Natural killer cell (primary cell): ENCODE data around the gene PLEKHA5. TPM values are rescaled to one million over a fixed set of nuclear protein-coding genes. Genes with fewer than 3 reads are reported as not detected.

Experiments used
- ATAC-seq, 3 donors: fragments of 150-1000 bp in 2 of 3; fragments of 200-7000 bp in 1 of 3; cut with Tn5 transposase; 1 replicate in 1 of 3; 2 replicates in 2 of 3; pipeline ENCODE4 v1.10.0; 2021; ENCODE audit warnings: mild to moderate bottlenecking in 2 of 3, moderate library complexity in 2 of 3
- DNase-seq, 2 donors: peaks; one replicate each; pipeline versions ENCODE4 v3.0.0 to v3.0.0-alpha.2; 2013 to 2021; ENCODE audit warnings: mixed read lengths in 1 of 2
- H3K27ac ChIP-seq: one replicate; pipeline ENCODE4 v1.5.1; 2013; ENCODE audit warnings: mild to moderate bottlenecking, low read length
- H3K27me3 ChIP-seq: one replicate; pipeline ENCODE4 v1.6.1; 2013; ENCODE audit warnings: low read length; ENCODE audit not compliant: control insufficient read depth, insufficient read depth
- H3K36me3 ChIP-seq: one replicate; pipeline ENCODE4 v1.6.1; 2013; ENCODE audit warnings: low read length; ENCODE audit not compliant: control insufficient read depth, insufficient read depth
- H3K4me1 ChIP-seq: one replicate; pipeline ENCODE4 v1.6.1; 2013; ENCODE audit warnings: low read length; ENCODE audit not compliant: control insufficient read depth, insufficient read depth
- H3K4me3 ChIP-seq: one replicate; pipeline ENCODE4 v1.5.1; 2013; ENCODE audit warnings: low read length
- H3K9me3 ChIP-seq: one replicate; pipeline ENCODE4 v1.6.1; 2013; ENCODE audit warnings: low read length; ENCODE audit not compliant: control insufficient read depth, insufficient read depth
- H3K27ac Mint-ChIP-seq, 2 donors: one replicate each; pipeline ENCODE4 v1.8.0; 2022; ENCODE audit warnings: mild to moderate bottlenecking in 2 of 2, mixed read lengths in 2 of 2, moderate library complexity in 1 of 2
- H3K27me3 Mint-ChIP-seq, 2 donors: one replicate each; pipeline ENCODE4 v1.8.0; 2022; ENCODE audit warnings: low read depth in 2 of 2, mixed read lengths in 2 of 2
- H3K36me3 Mint-ChIP-seq: one replicate; pipeline ENCODE4 v1.8.0; 2022; ENCODE audit warnings: mixed read lengths
- H3K4me1 Mint-ChIP-seq, 2 donors: one replicate each; pipeline ENCODE4 v1.8.0; 2022; ENCODE audit warnings: mixed read lengths in 2 of 2
- H3K4me3 Mint-ChIP-seq: one replicate; pipeline ENCODE4 v1.8.0; 2022; ENCODE audit warnings: mild to moderate bottlenecking, moderate library complexity, mixed read lengths
- H3K9me3 Mint-ChIP-seq, 2 donors: one replicate each; pipeline ENCODE4 v1.8.0; 2022; ENCODE audit warnings: mixed read lengths in 2 of 2
- WGBS: methylation state at CpG from one replicate; pipeline ENCODE4 v1.1.7; 2013; ENCODE audit warnings: missing lambda C conversion rate; ENCODE audit not compliant: insufficient coverage; 5-methylcytosine and 5-hydroxymethylcytosine counted together
- intact Hi-C: fragments of 100-400 bp; cut with micrococcal nuclease; formaldehyde crosslinking; loops from one replicate; pipeline ENCODE4 v1.14.2; 2022
- total RNA-seq, 4 donors: library from RNA; stranded (reverse); fragments of 120-200 nt in 1 of 4; gene quantifications; one replicate each; pipeline versions ENCODE4 v1.2.3 to v1.2.4, GENCODE V29; 2013 to 2022
- TF ChIP-seq, protein P1 (sequence below): fragments of 200-600 bp; IDR thresholded peaks from one replicate; pipeline ENCODE4 v1.8.0; 2022; ENCODE audit warnings: antibody characterized with exemption

The PLEKHA5 gene
- total RNA-seq, 3 donors from 2014 or later (not counting 1 experiment from before 2014, with no cell fraction given) = 5.2 to 12.1 (median 7.0) TPM

DNA sequence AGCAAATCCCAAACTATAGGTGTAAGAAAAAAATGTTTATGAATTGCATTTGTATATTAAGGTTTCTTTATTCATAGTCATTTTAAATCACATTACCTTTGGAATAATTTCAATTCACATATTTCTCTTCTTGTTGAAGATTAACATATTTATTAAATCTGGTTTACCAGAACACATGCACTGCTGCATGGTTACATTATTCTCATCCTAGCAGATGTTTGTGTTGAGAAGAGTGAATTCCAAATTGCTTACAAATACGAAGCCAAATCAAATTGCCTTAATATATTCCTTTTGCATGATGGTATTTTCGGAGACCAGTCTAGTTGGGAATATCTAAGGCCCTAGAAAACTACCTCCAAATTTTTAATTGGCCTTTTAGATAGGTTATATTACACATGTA lies 130.6 kb downstream of the PLEKHA5 start:
- Mint-ChIP-seq H3K9me3 (no peaks in the 10 kb centered on the region), H3K36me3 (no peaks in the 10 kb centered on the region)

DNA sequence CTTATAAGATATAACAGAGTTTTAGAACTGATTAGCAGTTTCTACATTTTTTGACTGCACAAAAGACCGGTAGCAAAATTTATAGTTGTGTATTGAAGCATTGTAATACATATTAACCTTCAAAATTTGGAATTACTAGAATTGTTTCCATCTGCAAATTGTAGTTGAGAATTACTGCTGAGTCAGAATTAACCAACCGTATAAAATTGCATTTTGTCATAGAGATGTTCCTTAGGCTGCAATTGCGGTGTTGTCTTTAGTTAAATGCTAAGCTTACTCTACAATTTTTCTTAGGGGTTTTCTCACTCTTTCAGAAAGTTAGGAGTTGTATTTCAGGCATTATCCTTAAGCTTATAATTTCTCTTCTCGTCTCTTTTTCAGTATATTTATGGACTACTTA lies 132.2 kb downstream of the PLEKHA5 start:
- Mint-ChIP-seq H3K27me3 (no peaks in the 10 kb centered on the region), H3K27ac (no peak overlapping the region), H3K4me1 (no peaks in the 10 kb centered on the region), H3K4me3 (no peak overlapping the region), H3K36me3 (no peaks in the 10 kb centered on the region), H3K9me3 (no peaks in the 10 kb centered on the region)
- Histone ChIP-seq H3K9me3 (no peaks in the 10 kb centered on the region), H3K36me3 (no peaks in the 10 kb centered on the region), H3K27ac (no peak overlapping the region), H3K27me3 (no peaks in the 10 kb centered on the region), H3K4me1 (no peaks in the 10 kb centered on the region), H3K4me3 (no peak overlapping the region)
- no peak for DNase-seq
- intact Hi-C loops = no loop called here
- TF ChIP-seq, protein P1, sequence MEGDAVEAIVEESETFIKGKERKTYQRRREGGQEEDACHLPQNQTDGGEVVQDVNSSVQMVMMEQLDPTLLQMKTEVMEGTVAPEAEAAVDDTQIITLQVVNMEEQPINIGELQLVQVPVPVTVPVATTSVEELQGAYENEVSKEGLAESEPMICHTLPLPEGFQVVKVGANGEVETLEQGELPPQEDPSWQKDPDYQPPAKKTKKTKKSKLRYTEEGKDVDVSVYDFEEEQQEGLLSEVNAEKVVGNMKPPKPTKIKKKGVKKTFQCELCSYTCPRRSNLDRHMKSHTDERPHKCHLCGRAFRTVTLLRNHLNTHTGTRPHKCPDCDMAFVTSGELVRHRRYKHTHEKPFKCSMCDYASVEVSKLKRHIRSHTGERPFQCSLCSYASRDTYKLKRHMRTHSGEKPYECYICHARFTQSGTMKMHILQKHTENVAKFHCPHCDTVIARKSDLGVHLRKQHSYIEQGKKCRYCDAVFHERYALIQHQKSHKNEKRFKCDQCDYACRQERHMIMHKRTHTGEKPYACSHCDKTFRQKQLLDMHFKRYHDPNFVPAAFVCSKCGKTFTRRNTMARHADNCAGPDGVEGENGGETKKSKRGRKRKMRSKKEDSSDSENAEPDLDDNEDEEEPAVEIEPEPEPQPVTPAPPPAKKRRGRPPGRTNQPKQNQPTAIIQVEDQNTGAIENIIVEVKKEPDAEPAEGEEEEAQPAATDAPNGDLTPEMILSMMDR = no peak
- 86% methylated on average over 1 of the region's 4 CpGs for WGBS
- ATAC-seq = no peak

More for the DNA sequence above, 130.6 kb downstream of the PLEKHA5 start:
- H3K27me3 Mint-ChIP-seq = no peaks in the 10 kb centered on the region
- WGBS = no CpG with 5 or more reads among the region's 2 CpGs
- Histone ChIP-seq H3K9me3 (no peaks in the 10 kb centered on the region), H3K36me3 (no peaks in the 10 kb centered on the region), H3K4me1 (no peaks in the 10 kb centered on the region), H3K27ac (no peak overlapping the region), H3K4me3 (no peak overlapping the region), H3K27me3 (no peaks in the 10 kb centered on the region)
- intact Hi-C loops = no loop called here
- no peak for DNase-seq
- no peak overlapping the region for H3K27ac Mint-ChIP-seq
- ATAC-seq = no peak
- TF ChIP-seq, protein P1 = no peak
- H3K4me3 Mint-ChIP-seq = no peak overlapping the region
- H3K4me1 Mint-ChIP-seq = no peaks in the 10 kb centered on the region

DNA sequence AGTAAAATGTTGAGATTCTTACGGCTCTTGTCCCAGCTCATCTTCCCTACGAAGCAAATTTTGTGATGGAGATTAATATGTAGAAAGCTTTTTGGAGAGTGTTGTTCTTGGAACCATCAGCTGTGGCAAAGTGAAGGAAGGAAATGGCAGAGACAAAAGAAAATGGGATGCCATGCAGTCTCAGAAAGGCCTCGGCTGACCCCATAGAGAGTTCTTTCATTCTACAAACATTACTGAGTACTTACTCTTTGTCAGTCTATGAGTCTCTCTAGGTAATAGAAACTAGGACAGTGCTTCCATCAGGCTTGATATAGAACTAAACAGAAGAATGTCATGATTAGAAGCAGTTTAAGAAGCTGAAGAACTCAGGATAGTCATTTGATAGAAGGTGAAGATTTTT lies 134.1 kb downstream of the PLEKHA5 start:
- H3K27ac Mint-ChIP-seq = no peak overlapping the region
- no peaks in the 10 kb centered on the region for H3K27me3 Mint-ChIP-seq
- intact Hi-C loops = no loop called here
- H3K27ac ChIP-seq = no peak overlapping the region
- H3K9me3 ChIP-seq = no peaks in the 10 kb centered on the region
- DNase-seq (no peak), ATAC-seq (no peak)
- TF ChIP-seq, protein P1 = no peak
- 97% methylated on average over 2 of the region's 3 CpGs for WGBS
- no peak overlapping the region for H3K4me3 ChIP-seq
- H3K4me1 Mint-ChIP-seq = no peaks in the 10 kb centered on the region
- H3K4me3 Mint-ChIP-seq = no peak overlapping the region
- H3K36me3 ChIP-seq = no peaks in the 10 kb centered on the region
- H3K4me1 ChIP-seq = no peaks in the 10 kb centered on the region
- no peaks in the 10 kb centered on the region for H3K9me3 Mint-ChIP-seq
- H3K27me3 ChIP-seq = no peaks in the 10 kb centered on the region
- H3K36me3 Mint-ChIP-seq = no peaks in the 10 kb centered on the region
